ENCODE measurements around the gene AURKAIP1.

The AURKAIP1 gene

DNA sequence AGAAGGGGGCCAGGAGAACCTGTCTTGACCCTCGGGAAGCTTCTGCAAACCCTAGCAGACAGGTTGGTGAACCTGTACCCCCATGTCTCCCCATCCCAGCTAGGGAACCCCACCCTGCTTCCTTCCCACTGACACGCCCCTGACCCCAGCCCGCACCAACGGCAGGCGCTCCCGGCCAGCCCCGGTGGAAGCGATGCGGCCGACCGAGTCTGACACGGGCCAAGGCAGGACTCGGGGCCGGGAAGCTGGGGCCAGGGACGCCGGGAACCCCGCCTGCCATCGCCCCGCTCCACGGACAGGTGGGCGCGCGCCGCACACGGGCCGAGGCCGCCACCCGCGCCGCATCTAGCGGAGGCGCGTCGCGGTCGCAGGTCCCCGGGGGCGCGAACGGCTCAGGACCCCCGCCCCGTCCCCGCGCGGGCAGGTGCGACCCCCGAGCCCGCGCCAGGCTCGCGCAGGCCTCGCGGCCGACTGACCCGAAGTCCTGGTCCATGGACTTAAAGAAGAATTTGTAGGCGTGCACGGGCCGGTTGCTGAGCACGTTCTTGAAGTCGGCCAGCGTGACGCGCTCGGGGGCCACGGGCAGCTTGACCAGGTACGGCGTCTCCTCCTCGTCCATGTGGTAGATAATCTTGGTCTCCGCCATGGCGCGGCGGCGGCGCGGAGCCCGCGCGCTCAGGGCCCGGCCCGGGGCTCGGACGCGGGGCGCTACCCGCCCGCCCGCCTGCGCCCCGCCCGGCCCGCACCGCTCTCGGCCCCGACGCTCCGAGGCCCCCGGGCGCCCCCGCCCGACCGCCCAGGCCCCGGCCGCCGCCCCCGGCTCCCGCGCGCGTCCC is 26.4 kb downstream of the AURKAIP1 start:
- peak in 1 of 58 donors; percentile 17 for DNase-seq

DNA sequence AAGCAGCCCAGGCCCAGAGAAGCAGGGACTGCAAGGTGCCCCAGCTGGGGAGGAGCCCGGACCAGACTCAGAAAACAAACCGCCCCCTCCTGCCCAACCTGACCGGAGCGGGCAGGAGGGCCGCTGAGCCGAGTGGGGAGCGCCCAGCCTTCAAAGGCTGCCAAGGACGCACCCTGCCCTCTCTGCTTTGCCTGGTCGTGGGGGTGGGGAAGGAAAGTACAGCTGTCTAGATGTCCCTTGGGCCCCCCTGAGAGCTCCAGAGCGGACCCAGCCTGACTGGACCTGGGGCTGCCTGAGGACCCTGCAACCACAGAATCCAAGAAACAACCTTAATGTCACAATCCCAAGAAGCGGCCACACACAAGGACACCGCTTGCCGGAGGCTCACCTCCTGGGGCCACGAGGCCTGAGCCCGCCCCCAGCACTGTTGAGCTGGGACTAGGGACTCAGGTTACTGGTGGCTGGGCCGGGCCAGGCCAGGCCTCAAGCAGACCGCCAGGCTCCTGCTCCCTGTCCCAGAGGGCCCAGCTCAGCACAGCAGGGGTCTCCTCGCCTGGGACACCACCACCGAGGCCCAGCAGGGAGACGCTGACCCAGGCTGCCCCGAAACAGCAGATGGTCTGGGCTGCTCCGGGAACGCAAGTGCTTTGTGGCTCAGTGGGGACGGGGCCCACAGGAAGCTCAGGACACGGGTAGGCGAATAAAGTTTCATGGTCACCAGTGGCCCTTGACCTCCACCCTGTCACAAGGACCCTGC is 27.2 kb downstream of the AURKAIP1 start:
- no peak for DNase-seq

GRCh38 chr1:1347026-1347595 is 27.9 kb downstream of the AURKAIP1 start:
- no peak for DNase-seq

GRCh38 chr1:1346501-1346890 is 28.5 kb downstream of the AURKAIP1 start:
- DNase-seq, result no peak

DNA sequence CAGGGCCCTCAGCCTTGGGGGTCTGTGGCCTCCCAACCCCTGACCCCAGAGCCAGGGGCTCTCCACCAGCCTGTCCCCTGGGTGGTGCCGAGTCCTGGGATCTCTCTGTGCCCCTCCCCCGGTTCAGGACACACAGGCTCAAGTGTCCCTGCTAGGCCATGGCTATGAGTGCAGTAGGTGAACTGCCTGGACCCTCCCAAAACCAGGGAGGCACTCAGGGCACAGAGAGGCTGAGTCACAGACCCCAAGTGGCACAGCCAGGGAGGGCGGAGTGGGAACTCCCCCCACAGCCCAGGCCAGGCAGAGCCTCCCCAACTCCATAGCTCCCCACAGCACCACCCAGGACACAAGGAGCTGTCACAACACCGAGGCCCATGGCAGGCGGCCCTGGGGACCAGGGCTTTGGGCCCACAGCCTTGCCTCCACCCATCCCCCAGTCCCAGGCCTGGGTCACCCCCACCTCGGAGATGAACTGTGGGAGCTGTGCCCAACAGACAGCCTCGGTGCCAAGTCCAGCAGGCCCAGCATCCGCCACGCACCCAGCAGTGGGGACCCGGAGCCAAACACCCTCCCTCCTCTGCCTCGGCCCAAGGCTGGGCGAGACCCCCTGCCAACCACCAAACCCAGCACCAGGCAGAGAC is 29.0 kb downstream of the AURKAIP1 start:
- peak in 4 of 58 donors; percentile 22 to 30 (median 26) for DNase-seq

DNA sequence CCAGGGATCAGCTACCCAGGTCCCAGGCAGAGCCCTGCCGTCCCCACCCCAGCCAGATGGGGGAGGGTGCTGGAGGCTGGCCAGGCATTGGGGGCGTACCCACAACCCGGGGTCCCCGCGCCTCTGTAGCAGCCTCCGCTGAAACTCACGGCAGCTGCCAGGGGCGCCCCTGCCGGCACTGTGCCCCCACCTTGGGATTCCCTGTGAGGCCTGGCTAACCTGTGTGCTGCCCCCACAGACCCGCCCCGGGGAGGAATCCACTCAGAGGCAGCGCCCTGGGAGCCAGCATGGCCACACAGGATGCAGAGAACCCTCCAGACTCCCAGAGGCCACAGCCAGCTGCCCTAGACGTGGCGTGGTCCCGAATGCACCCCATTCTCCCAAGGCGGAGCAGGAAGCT is 29.6 kb downstream of the AURKAIP1 start:
- no peak for DNase-seq

DNA sequence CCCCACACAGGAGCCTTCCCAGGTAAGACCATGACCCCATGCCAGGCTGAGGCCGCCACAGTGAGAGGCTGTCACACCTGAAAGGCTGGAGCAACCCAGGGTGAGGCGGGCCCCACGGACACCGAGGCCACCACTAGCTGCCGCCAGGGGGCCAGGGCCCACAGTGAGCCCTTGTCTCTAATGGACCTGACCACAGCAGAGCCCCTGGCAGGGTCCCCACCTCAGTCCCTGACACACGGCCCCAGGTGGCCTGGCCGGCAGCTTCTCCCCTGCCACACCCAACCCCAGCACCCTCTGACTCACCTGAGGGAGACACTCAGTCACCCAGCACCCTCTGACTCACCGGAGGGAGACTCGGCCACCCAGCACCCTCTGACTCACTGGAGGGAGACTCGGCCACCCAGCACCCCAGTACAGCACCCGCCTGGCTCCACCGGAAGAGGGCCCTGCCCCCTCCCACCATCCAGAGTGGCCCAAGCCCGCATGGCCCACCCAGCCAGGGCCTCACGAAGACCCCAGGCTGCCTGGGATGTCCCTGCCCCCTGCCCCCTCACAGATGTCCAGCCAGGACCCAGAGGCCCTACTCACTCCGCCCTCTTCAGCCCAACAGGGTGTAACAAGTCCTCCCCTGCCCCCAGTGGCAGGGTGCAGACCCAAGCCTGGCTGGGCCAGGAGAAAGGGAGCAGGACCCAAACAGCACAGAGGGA is 30.2 kb downstream of the AURKAIP1 start:
- DNase-seq, result no peak

DNA sequence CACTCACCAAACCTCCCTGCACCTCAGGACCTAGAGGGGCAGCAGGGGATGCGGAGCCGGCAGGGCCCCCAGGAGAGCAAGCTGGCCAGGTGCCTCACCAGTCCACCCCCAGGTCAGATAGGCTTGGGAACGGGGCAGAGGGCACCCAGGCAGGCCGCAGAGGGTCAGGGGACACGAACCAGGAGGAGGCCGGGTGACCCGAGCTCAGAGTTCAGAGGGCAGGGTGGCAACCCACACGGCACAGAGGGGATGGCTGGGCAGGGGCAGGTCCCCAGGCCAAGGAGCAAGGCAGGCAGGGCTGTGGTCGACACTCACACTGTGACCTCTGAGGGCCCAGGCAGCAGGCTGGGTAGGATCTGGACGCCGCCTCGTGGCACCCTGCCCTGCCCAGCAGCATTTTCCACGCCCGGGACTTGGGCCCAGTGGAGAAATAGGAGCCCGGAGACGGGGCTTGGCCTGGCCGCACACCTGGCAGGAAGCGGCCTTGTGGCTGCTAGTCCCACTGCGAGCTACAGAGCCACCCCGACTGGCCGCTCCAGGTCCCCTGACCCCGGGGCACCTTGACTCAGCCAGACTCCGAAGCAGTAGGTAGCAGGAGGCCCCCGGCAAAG is 31.1 kb downstream of the AURKAIP1 start:
- DNase-seq, result no peak

- DNase-seq, result no peak
These were observed 32.4 kb downstream of the AURKAIP1 start for GRCh38 chr1:1342584-1343115.

DNA sequence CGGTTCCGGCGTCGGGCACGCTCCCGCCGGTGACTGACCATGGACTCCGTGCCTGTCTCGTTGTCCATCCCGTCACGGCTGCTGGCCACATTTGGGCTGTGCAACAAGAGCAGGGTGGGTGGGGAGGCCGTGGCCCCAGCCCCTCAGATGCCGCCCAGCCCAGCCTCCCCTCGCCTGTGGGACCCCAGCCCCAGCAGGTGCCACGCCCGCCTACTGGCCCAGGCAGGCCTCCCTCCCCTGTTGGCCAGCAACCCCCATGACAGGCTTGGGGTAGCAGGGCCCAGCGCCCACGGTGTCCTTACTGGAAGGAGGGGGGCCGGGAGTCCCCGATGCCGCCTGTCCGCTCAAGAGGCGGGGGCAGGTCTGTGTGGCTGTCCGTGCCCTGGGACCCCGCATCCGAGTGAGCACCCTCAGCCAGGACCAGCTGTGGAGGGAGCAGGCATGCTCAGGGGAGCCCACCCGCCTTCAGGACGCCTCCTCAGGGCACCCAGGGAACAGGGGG is 32.9 kb downstream of the AURKAIP1 start:
- no peak for DNase-seq

DNA sequence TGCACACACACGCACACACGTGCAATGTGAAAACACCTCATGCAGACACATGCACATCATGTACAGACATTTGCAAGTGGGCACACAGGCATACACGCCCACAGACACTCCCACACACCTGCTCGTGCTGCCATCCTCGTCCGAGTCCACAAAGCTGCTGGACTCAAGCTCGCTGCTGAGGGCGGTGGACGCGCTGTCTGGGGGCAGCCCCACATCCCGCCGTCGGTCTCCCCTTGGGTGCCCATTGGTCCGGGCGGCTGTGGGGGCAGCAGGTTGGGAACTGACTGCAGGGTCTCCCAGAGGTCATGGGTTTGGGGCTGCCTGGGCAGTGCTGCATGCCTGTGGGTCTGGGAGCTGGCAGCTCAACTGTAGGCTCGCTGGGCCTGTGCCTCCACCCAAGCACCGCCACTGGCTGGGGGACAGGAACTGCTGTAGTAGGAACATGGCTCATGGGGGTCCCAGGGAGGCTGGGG is 33.4 kb downstream of the AURKAIP1 start:
- DNase-seq, result no peak

DNA sequence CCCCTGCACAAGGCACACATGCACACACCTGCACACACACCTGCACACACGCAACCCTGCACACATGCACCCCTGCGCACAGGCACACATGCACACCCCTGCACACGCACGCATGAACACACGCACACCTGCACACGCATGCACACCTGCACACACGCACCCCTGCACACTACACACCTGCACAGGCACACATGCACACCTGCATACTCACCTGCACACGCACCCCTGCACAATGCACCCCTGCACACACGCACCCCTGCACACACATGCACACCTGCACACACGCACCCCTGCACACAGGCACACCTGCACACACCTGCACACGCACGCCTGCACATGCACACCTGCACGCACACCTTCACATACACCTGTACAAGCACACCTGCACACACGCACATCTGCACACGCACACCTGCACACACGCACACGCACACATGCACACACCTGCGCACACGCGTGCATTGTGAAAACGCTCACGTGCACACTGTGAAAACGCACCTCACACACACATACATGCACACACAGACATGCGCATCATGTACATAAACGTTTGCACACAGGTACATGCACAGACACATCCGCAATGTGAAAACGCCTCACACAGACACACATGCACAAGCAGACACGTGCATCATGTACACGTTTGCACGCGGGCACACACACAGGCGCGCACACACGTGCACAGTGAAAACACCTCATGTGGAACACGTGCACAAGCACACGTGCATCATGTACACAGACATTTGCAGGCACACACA is 34.0 kb downstream of the AURKAIP1 start:
- DNase-seq, result no peak

- peak in 1 of 58 donors; percentile 26 for DNase-seq
These were observed 34.8 kb downstream of the AURKAIP1 start for GRCh38 chr1:1340185-1340584.

- DNase-seq, result no peak
These were observed 36.7 kb downstream of the AURKAIP1 start for GRCh38 chr1:1338278-1338677.

GRCh38 chr1:1337793-1338147 is 37.2 kb downstream of the AURKAIP1 start:
- no peak for DNase-seq

GRCh38 chr1:1336931-1337792 is 37.8 kb downstream of the AURKAIP1 start:
- DNase-seq, result no peak

DNA sequence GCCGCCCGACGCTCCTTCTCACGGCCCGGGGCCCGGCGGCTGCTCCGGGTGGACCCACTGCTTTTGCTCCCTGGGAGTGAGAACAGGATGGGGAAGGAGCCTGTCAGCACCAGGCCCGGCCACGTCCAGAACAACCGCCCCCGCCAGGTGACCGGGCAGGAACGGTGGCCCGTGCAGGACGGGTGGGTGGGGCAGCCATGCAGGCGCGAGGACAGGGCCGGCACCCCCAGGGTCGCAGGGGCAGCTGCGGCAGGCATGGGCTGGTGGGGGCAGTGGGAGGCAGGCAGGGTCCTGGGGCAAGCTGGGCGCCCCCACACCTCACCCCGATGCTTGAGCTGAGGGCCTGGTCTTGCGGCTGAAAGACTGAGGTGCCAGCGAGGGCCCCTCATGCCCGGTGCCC is 38.6 kb downstream of the AURKAIP1 start:
- no peak for DNase-seq

DNA sequence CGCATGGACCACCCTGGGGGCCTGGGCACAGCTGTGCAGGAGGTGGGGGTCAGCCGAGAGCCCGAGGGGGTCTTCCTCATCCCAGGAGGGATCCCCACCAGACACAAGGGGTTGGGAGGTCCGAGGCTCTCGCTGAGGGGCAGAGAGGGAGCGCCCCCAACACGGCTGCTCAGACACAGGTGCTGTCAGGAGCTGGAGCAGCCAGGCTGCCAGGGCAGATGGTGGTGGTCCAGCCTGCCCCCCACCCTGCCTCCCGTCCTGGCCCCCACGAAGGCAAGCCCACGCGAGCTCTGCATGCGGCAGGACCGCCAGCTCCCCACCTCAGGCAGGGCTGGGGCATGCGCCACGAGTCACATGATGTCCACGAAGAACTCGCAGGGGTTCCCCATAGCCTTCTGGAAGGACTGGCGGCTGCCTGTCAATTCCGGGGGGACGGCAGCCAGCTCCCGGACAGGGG is 39.2 kb downstream of the AURKAIP1 start:
- DNase-seq, result no peak

Data from anterior cingulate cortex (tissue), 58 donors.